Measurements from ENCODE around the gene ATP6V0A4.

- TF ChIP-seq, protein P1, sequence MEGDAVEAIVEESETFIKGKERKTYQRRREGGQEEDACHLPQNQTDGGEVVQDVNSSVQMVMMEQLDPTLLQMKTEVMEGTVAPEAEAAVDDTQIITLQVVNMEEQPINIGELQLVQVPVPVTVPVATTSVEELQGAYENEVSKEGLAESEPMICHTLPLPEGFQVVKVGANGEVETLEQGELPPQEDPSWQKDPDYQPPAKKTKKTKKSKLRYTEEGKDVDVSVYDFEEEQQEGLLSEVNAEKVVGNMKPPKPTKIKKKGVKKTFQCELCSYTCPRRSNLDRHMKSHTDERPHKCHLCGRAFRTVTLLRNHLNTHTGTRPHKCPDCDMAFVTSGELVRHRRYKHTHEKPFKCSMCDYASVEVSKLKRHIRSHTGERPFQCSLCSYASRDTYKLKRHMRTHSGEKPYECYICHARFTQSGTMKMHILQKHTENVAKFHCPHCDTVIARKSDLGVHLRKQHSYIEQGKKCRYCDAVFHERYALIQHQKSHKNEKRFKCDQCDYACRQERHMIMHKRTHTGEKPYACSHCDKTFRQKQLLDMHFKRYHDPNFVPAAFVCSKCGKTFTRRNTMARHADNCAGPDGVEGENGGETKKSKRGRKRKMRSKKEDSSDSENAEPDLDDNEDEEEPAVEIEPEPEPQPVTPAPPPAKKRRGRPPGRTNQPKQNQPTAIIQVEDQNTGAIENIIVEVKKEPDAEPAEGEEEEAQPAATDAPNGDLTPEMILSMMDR (IDR thresholded peaks at IDR 0.05) = no peak
- no peak for TF ChIP-seq POLR2A (IDR thresholded peaks at IDR 0.05)
Measured at GRCh38 chr7:138741453-138741735, 56.6 kb downstream of the ATP6V0A4 start.

Data from breast epithelium (tissue), 3 donors.